Mucosa of gallbladder (tissue), 1 donor: Measurements from ENCODE around the gene ACBD3. TPM values are rescaled to one million over a fixed set of nuclear protein-coding genes. Genes with fewer than 3 reads are reported as not detected.

Experiments used
- DNase-seq: peaks from one replicate; pipeline ENCODE4 v3.0.0-alpha.2; 2020; ENCODE audit warnings: low spot score
- total RNA-seq: library from RNA; stranded (reverse); gene quantifications from one replicate; pipeline ENCODE4 v1.2.1, GENCODE V29; 2021
- donor health status: DM: no; HTN: no; CAD: no.

The ACBD3 gene
- total RNA-seq, 1 donor from 2014 or later, result 39.0 TPM

GRCh38 chr1:226111883-226112261, 74.7 kb downstream of the ACBD3 start:
- no peak for DNase-seq

- DNase-seq, result no peak
Observed at GRCh38 chr1:226111098-226111882, 75.3 kb downstream of the ACBD3 start.

- DNase-seq, result peak; percentile 54
Observed at GRCh38 chr1:226110249-226111097, 76.1 kb downstream of the ACBD3 start.

GRCh38 chr1:226109829-226110248, 76.7 kb downstream of the ACBD3 start:
- DNase-seq, result peak; percentile 87

GRCh38 chr1:226108935-226109828, 77.4 kb downstream of the ACBD3 start:
- DNase-seq, result no peak

GRCh38 chr1:226107471-226108460, 78.8 kb downstream of the ACBD3 start:
- DNase-seq, result no peak

- no peak for DNase-seq
Observed at GRCh38 chr1:226104671-226105121, 81.8 kb downstream of the ACBD3 start.

GRCh38 chr1:226100436-226101391, 85.8 kb downstream of the ACBD3 start:
- DNase-seq, result no peak

GRCh38 chr1:226098870-226099835, 87.4 kb downstream of the ACBD3 start:
- no peak for DNase-seq

- no peak for DNase-seq
Observed at GRCh38 chr1:226097866-226098625, 88.5 kb downstream of the ACBD3 start.

GRCh38 chr1:226095286-226095685, 91.3 kb downstream of the ACBD3 start:
- DNase-seq, result no peak

Other genes starting within 250 kb of the ACBD3 start
- gene LEFTY2, start 245.5 kb downstream of the ACBD3 start, total RNA-seq, result 0.23 TPM
- 15.0 TPM for gene SDE2, start 187.4 kb downstream of the ACBD3 start, total RNA-seq
- 492 TPM for gene H3-3A, start 124.0 kb downstream of the ACBD3 start, total RNA-seq
- not detected for gene MIXL1, start 36.9 kb upstream of the ACBD3 start, total RNA-seq
- 1.8 TPM for gene LIN9, start 122.4 kb upstream of the ACBD3 start, total RNA-seq
- gene PARP1, start 221.4 kb upstream of the ACBD3 start, total RNA-seq, result 68.0 TPM